ENCODE measurements around the gene MRPS26. TPM values are rescaled to one million over a fixed set of nuclear protein-coding genes. Genes with fewer than 3 reads are reported as not detected.
A peak's percentile ranks its signal among the peaks of the same experiment; 100 is the strongest.
"Not testable (repeated sequence)": the region's sequence is repeated elsewhere in the genome, so short reads cannot be mapped to it uniquely, and the experiment has no call there.

The MRPS26 gene
- total RNA-seq (2014; rRNA removed; shearing (Covaris generic)), result 105 and 142 TPM in 2 replicates

- in situ Hi-C loops (cut with HindIII; ENCODE audit: low sequenced_read_pairs), result no loop called here
- DNase-seq (ENCODE audit: low spot score), result peak; percentile 90
These were observed at the start of gene MRPS26 for GRCh38 chr20:3045816-3046676. Gene MRPS26, plus strand, starts transcription at chr20:3046052. Its CDS starts 17 bp downstream, at chr20:3046069.

GRCh38 chr20:2998728-2999127 lies 47.1 kb upstream of the MRPS26 start:
- in situ Hi-C loops (cut with HindIII; ENCODE audit: low sequenced_read_pairs), result no loop called here
- no peak for DNase-seq (ENCODE audit: low spot score)

GRCh38 chr20:3000852-3001523 lies 44.9 kb upstream of the MRPS26 start:
- in situ Hi-C loops (cut with HindIII; ENCODE audit: low sequenced_read_pairs), result no loop called here
- peak; percentile 73 for DNase-seq (ENCODE audit: low spot score)

- in situ Hi-C loops (cut with HindIII; ENCODE audit: low sequenced_read_pairs), result no loop called here
- DNase-seq (ENCODE audit: low spot score), result no peak
These were observed 42.4 kb upstream of the MRPS26 start for GRCh38 chr20:3003416-3003815.

GRCh38 chr20:3010985-3011723 lies 34.7 kb upstream of the MRPS26 start:
- no peak for DNase-seq (ENCODE audit: low spot score)

GRCh38 chr20:3011752-3012151 lies 34.1 kb upstream of the MRPS26 start:
- in situ Hi-C loops (cut with HindIII; ENCODE audit: low sequenced_read_pairs), result no loop called here
- no peak for DNase-seq (ENCODE audit: low spot score)

More at GRCh38 chr20:3010985-3011723, 34.7 kb upstream of the MRPS26 start:
- in situ Hi-C loops (cut with HindIII; ENCODE audit: low sequenced_read_pairs), result no loop called here

- in situ Hi-C loops (cut with HindIII; ENCODE audit: low sequenced_read_pairs), result no loop called here
- DNase-seq (ENCODE audit: low spot score), result no peak
These were observed 32.1 kb upstream of the MRPS26 start for GRCh38 chr20:3013771-3014170.

GRCh38 chr20:3014179-3014578 lies 31.7 kb upstream of the MRPS26 start:
- in situ Hi-C loops (cut with HindIII; ENCODE audit: low sequenced_read_pairs), result no loop called here

GRCh38 chr20:3014662-3015061 lies 31.2 kb upstream of the MRPS26 start:
- DNase-seq (ENCODE audit: low spot score), result no peak
- in situ Hi-C loops (cut with HindIII; ENCODE audit: low sequenced_read_pairs), result no loop called here

More at GRCh38 chr20:3014179-3014578, 31.7 kb upstream of the MRPS26 start:
- no peak for DNase-seq (ENCODE audit: low spot score)

- in situ Hi-C loops (cut with HindIII; ENCODE audit: low sequenced_read_pairs); DNase-seq (ENCODE audit: low spot score): not testable (repeated sequence)
These were observed 30.6 kb upstream of the MRPS26 start for GRCh38 chr20:3015302-3015701.

- no peak for DNase-seq (ENCODE audit: low spot score)
- in situ Hi-C loops (cut with HindIII; ENCODE audit: low sequenced_read_pairs), result no loop called here
These were observed 24.5 kb upstream of the MRPS26 start for GRCh38 chr20:3021327-3021726.

- in situ Hi-C loops (cut with HindIII; ENCODE audit: low sequenced_read_pairs), result no loop called here
- DNase-seq (ENCODE audit: low spot score), result no peak
These were observed 24.1 kb upstream of the MRPS26 start for GRCh38 chr20:3021777-3022176.

- in situ Hi-C loops (cut with HindIII; ENCODE audit: low sequenced_read_pairs), result not testable (repeated sequence)
These were observed 23.0 kb upstream of the MRPS26 start for GRCh38 chr20:3022559-3023490.

GRCh38 chr20:3027987-3028386 lies 17.9 kb upstream of the MRPS26 start:
- no peak for DNase-seq (ENCODE audit: low spot score)
- in situ Hi-C loops (cut with HindIII; ENCODE audit: low sequenced_read_pairs), result no loop called here

More at GRCh38 chr20:3022559-3023490, 23.0 kb upstream of the MRPS26 start:
- DNase-seq (ENCODE audit: low spot score), result not testable (repeated sequence)

GRCh38 chr20:3031524-3032147 lies 14.2 kb upstream of the MRPS26 start:
- DNase-seq (ENCODE audit: low spot score), result no peak
- in situ Hi-C loops (cut with HindIII; ENCODE audit: low sequenced_read_pairs), result no loop called here

- DNase-seq (ENCODE audit: low spot score), result no peak
- in situ Hi-C loops (cut with HindIII; ENCODE audit: low sequenced_read_pairs), result no loop called here
These were observed 13.2 kb upstream of the MRPS26 start for GRCh38 chr20:3032624-3033023.

- in situ Hi-C loops (cut with HindIII; ENCODE audit: low sequenced_read_pairs), result no loop called here
- no peak for DNase-seq (ENCODE audit: low spot score)
These were observed 8.2 kb upstream of the MRPS26 start for GRCh38 chr20:3037654-3038053.

GRCh38 chr20:3038454-3038853 lies 7.4 kb upstream of the MRPS26 start:
- DNase-seq (ENCODE audit: low spot score), result no peak
- in situ Hi-C loops (cut with HindIII; ENCODE audit: low sequenced_read_pairs), result no loop called here
